ENCODE data around the gene ATP5F1B.

ATP5F1B gene

DNA sequence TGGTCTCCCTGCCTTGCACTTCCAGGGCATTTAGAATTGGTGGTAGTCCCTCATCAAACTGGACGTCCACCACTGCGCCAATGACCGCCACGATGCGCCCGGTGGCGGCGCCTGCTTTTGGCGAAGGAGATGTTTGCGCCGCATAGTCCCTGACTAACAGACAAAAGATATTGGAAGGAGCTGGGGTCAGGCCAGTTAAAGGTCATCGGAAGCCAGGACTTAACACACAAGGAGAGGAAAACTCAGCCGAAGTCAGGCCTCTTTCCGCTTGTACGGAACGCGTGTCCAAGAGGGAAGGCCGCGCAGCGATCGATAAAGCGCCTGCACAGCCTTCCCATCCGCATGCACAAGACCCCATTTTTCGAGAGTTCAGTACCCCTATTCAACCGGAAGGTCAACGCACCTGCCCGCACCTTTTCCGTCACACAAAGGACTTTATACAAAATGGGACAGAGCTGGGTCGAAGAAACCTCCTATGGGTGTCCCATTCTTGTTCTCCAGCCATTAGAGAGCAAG lies 525 bp downstream of the ATP5F1B start:
- no peak for DNase-seq

DNA sequence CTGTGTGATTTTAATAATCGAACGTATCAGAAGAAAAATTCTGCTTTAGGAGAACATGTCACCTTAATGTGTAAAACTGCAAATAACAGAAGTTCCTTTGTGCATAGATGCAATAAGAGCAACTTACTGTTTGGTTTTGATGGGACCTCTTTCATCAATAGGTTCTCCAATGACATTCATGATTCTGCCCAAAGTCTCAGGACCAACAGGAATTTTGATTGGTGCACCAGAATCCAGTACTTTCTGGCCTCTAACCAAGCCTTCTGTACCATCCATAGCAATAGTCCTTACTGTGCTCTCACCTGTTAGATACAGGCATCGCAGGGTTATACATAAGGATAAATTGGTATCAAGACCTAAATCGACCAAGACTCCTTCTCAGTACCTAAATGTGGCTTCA lies 1.1 kb downstream of the ATP5F1B start:
- DNase-seq = no peak

DNA sequence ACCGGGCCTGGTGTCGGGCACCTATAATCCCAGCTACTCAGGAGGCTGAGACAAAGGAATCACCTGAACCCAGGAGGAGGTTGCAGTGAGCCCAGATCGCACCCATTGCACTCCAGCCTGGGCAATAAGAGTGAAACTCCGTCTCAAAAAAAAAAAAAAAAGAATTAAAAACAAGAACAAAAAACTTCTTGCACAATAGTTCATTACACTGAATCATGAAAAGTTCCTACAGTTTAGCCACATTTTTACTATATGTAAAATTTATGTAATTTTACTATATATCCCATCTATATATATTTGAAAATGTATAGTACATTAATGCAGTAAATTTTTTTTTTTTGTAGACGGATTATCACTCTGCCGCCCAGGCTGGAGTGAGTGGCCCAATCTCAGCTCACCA lies 4.6 kb downstream of the ATP5F1B start:
- DNase-seq = no peak

DNA sequence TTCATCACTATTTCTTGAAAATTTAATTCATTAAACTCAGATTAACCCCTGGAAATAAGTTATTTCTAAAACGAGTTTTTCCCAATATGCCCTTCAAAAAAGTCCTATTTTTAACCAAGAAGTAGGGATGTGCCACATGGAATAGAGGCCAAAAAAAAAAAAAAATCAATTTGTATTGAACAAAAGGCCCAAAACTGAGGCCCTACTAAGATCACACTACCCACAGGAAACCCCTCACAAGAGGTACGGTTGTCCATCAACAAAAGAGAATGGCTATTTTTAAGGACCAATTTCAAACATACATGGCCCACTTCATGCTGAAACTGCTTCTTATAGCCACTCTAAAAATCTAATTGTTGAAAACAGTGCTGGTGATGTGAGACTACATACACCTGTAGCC lies 8.2 kb downstream of the ATP5F1B start:
- no peak for DNase-seq

DNA sequence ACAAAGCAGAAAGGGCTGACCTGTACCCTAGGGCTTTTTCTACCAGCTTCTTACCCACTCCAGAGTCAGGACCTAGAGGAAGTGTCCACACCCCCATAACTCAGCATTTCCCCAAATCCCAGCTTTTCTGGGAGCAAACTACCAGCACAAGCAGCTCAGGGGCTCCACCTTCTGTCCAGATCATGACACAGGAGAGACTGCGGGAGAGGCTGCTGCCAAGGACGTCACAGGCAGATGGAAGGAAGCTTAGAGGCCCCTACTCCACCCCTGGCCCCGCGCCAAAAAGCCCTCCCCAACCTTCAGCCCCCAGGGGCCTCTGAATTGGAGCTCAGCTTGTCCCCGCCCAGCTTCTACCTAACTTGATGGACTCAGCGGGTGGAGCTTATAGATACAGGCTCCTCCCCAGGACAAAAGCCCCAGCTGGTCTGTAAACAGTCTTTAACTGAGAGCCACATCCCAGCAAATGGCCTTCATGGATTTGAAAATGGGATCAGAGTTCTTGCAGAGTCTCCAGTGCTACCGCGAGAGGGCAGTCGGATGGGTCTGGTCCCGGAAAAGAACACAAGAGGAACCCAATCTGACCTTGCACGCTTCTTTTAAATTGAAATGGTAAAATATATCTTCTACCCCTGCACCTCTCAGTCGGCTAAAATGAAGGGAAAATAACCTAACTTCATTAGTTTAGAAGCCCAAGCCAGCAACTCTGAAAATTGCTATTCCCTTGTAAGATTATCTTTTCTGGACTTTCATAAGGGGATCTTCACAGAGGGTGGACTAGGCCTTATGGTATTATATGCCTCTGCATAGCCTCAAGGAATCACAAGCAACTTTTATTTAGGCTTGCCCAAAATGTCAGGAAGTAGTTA lies 8.9 kb downstream of the ATP5F1B start:
- DNase-seq = peak; percentile 99

DNA sequence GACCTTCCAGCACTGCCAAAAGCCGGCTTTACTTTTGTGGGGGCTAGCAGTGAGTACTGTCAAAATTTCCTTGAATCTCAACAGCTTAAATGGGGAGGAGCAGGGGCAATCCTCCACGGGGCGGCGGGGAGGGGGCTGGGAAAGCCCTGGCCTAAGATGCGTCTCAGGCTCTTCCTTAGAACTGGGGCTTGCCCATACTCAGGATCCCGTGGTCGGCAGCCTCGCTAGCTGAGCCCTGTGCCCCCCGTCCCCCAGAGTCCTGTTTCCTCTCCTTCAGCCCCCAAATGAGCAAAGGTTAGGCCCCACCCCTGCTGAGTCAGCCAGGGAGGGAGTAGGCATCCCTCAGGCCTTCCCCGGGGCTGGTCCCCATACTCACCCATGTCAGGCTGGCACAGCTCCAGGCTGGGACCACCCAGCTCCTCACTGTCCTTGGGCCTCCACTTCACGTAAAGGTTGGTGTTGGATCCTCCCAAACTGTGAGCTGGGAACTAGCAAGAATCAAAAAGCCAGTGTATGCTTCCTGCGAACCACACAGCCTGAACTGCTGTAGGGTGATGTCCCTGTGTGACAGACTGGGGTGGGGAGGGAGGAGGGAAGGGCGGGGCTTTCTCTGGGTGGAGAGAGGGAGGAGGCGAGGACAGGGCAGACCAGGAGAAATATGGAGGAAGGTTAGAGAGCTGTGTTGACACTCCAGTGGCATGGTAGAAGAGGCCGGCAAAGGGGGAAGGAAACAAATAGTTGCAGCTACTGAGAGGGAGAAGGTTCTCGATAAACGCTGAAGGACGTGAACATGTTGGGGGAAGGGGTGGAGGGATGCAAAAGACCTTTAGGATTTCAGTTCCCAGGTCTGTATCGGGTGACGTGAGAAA lies 9.7 kb downstream of the ATP5F1B start:
- DNase-seq = peak; percentile 54 to 61

DNA sequence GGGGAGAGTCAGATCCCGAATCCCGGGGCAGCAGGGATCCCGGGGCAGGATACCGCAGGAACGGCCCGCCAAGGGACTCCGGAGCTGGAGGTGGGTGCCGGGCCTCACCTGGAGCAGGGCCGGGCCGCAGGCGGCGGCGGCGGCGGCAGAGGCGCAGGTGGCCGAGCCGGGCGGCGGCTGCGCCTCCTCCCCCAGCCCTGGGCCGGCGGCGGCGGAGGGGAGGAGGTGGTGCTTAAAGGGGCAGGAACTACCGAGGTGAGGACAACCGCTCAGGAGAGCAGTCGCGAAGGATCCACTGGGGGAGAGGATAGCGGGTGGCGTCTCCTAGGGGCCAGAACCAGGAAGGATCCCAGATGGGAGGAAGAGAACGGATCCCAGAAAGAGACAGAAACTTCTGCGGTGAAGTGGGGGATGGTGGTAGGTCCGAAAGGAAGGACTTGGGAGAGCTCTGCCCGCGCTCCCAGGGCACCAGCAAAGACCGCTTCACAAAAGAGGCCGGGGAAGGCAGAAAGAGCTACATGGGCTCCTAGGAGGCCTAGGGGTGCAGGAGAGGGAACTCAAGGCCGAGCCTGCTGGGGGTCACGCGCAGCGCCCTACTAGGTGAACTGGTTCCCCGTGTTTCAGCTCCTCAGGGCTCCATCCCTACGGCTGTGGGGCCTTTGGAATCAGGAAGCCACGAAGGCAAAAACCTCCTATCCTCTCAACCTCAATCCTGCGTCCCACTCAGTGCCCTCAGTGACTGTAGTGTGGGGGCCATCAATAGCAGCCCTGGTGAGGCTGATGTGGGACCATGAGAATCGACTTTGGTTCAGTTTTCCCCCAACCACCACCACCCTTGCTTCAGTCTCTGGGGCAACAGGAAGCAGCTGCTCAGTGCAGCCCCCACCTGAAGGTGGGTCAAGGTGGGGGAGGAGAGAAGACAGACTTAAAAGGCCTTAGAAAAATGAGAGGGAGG lies 10.7 kb downstream of the ATP5F1B start:
- peak; percentile 77 to 82 for DNase-seq

DNA sequence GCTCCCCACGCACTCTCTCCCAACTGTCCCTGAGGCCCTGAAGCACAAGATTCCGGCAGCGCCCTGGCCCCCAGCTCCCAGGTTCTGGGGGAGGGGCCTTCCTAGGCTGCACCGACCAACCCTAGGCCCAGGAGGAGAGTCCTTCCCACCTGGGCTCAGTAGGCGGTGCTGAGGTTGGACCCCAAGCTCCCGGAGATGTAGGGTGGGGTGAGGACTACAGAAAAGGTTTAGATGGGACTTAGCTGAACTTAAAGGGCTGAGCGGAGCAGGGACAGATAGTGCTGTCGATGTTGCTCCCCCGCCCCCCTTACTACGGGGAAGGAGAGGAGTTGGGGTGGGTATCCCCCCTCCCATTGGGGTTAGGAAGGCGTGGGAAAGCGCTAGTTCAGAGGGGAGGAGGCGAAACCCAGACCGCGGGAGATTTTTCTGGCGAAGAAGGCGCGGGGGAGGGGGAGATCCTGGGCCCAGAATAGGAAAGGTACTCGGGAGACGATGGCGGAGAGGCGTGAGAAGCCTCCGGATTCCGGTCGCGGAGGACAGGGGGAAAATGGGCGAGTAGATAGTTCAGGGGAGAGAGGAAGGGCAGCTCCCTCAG lies 11.4 kb downstream of the ATP5F1B start:
- DNase-seq = peak in 1 of 2 experiments; percentile 16

DNA sequence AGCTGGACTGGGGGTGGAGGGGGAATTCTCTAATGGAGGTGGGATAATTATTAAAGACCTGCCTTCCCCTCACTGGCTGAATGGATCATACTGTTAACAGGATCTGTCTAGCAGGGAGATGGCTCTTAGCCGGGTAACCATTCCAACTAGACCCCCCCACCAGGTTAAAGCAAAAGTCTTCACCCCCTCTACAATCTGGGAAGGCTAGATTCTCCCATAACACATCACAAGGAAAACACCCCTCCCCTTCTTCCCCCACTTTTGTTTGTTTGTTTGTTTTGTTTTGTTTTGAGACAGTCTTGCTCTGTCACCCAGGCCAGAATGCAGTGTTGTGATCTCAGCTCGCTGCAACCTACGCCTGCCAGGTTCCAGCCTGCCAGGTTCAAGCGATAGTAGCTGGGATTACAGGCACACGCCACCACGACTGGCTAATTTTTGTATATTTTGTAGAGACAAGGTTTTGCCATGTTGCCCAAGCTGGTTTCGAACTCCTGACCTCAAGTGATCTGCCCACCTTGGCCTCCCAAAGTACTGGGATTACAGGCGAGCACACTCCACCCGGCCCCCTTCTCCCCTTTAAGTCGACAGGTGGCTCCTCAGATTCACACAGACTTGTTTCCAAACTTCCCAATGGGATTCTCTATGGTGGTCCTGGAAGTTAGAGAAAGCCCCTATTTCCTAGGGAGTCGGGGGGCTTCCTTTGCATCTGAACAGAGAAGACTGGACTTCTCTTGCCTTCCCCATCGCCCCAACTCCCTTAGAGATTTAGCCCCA lies 12.1 kb downstream of the ATP5F1B start:
- DNase-seq = no peak

DNA sequence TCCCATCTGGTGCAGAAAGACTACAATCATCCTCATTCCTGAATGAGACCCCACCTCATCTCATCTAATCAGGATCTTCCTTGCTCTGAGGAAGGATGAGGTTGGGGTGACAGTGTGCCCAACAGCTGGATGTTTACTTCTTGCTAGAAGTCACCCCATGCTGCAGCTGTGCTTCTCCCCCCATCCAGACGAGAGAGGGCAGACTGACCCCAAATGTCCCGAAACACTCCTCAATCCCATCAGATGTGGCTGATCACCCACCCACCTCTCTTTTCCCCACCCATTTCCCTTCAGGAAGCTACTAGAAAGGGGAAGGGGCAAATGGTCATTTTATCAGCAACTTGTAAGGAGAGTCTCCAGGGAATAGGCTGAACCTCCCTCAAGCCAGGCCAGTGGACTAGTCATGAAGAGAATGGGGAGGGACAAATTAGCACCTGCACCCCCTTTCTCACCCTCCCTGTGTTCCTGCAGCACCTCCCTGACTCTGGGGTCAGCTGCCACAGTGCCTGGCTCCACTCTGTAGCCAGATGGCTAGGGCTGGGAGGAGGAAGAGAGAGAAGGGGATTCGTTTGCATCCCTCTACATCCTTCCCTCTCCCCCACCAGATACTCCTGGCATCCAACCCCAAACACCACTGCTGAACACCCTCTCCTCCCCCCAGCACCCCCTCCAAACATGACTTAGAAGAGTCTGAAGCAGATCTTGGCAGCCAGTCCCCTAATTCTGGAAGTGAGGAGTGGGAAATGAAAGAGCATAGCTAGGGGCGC lies 12.9 kb downstream of the ATP5F1B start:
- DNase-seq = no peak

DNA sequence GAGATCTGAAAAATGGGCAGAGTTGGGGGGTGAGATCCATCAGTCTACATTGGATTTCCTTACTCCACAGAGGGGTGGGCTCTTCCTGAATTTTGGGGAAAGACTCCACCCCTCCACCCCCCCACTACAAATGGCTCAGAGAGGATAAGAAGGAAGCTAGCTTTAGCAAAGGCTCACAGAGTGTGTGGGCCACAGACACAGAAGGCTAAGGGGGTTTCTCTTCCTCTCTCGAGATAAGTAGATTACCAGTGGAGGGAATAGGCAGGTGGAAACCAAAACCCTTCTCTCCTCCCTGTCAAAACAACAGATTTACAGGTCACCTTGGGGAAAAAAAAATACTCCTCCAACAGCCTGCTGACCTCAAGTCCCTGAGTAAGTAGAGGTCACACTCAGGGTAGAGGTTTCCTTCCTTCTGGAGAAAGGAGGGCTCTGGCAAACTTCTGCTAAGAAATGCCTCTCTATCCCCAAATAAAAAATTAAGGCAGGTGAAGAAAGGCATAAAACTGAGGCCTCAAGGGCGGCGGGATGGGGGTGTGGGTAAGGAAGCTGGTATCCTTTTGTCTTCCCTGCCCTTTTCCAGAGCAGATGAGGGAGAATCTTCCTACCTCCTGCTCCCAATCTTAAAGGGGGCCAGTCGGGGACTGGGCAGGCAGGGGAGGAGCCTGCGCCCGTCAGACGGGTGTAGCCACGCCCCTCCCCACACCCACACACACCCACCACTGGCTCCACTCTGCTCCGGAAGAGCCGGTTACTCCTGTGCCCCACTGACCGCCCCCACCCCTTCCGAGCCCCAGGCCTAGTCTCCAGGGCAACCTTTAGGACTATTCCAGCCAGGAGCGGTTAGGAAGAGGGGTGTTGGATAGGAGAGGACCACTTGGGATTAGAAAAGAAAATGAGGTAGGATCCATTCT lies 13.7 kb downstream of the ATP5F1B start:
- DNase-seq = no peak

DNA sequence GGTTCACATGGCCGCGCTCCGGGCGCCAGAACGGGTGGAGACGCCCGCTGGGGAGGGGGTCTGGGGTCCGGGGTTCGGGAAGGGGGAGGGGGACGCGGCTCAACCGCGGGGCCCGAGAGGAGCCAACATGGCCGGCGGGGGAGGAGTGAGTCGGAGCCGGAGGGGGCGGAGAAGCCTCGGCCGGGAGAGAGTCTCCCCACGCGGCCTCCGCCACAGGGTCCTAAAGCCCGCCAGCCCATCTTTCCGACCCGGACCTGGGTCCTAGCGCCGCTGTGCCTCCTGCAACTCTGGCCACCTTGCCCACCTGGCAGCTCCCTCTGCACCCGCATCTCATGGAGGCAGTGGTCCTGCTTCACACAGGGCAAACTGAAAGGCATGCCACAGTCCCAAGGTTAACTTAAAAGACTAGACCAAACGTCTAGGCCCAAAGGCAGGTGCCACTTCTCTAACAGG lies 15.6 kb downstream of the ATP5F1B start, which contains the start of gene BAZ2A:
TSS of gene BAZ2A (minus strand) at position 147 of the 453 bp plus-strand sequence. CDS start 12,796 bp downstream, outside the sequence.
- peak; percentile 69 to 79 for DNase-seq

DNA sequence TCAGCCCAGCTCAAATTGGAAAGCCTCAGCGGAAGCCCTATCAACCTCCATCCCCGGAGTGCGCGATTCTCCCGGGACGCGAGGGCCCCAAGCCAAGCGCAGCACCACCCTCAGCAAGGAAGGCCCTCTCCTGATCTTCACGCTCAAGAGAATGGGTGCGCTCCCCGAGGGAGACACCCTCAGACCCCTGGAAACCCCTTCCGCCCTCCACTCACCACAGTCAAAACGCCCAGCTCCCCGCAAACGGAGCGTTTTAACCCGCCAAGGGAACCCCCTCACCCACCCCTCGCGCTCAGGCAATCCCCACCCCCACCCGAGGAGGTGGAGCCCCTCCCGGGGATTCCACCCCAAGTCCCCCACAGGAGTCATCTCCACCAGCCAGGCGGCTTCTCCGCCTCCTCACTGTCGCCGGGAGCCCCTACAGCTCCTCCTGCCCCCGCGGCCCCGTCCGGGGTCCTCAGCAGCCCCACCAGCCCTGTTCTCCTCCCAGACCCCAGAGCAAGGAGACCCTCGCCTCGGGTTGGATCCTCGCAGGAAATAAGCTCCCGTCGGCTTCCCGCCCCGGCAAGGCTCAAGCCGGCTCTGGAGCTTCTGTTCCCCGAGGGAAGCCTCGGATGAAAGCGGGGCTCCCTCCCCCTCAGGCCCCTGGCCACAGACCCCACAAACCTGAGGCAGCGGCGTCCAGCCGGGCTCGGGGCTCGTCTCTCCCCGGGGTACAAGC lies 16.2 kb downstream of the ATP5F1B start:
- no peak for DNase-seq

DNA sequence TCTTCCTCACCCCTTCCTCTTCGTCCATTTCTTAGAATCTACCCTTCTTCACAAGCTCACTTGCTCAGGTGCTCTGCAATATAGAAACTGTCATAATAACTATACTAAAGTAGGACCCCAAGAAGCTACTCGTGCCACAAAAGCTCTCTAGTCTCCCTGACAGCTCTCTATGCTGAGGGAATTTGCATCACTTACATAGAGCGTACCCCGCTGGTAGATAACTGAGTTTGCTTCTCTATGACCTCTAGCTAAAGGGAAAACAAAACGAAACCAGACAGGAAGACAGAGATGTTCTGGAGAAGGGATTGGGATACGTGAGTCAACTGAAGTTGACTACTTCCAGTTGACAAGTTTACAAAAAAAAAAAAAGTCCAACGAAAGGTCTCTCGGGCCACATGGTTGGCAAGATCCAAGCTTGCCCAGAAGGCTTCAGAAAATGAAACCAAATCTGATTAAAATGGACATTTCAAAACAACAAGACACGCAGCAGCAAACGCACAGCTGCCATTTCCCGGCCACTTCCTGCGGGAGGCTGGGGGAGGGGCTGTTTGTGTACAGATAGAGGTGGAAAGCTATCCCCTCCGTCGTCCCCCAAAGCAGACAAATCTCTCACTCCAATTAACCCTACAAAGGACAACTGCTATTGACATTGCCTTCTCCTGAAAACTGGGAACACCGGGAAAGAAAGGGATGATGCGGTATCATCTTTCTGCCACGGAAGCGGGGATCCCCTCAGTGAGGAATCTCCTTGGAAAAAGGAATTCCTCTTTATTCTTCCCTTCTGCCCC lies 16.9 kb downstream of the ATP5F1B start:
- DNase-seq = no peak

DNA sequence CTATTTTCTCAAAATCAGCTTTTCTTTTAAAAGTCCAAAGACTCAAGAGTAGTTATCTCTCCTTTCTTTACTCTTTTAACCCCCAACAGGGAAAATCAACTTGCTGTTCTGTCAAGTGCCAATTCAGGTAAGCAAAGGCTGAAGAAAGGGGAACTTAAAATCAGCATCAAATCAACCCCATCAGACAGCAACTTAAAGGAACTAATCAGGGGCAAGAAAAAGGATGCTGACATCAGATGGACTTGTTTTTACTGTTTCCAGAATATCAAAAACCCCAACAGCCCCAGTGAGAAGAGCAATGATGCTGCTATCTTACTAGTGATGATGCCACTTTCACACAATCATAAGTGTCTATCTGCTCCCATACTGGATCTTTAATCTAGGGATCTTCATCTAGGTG lies 19.1 kb downstream of the ATP5F1B start:
- no peak for DNase-seq

DNA sequence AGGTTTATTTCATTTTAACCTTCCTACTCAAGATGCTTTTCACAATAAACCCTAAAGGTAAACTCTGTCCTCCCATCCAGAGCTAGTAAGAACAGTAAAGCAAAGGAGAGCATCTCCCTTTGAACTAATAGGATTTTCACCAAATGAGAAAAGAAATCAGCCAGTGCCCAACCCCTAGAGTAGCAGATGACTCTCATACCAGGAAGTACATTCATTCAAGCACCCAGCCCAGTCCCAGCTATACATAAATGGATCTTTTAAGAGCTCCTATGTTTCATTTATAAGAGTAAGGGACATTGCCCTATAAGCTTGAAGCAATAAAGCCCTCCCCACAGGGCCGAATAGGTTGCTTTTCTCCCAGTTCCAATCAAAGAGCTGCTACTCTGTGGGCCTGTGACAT lies 23.2 kb downstream of the ATP5F1B start:
- no peak for DNase-seq

DNA sequence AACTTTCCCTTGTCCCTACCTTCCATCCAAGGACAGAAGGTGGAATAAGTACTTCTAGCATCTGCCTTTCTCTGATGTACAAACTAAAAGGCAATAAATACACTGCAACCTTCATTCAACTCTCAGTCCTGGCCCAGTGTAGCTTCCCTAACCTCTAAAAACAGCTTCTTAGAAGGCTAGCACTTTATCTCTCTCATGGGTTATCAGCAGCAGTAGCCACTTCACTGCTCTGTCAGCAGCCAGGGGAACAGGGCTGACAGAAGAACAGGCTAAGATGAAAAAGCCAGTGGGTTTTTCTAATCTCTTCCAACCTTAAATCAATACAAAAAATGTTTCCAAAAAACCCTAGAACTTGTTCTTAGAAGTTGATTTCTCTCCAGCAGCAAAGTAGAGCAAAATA lies 28.9 kb downstream of the ATP5F1B start:
- DNase-seq = no peak

DNA sequence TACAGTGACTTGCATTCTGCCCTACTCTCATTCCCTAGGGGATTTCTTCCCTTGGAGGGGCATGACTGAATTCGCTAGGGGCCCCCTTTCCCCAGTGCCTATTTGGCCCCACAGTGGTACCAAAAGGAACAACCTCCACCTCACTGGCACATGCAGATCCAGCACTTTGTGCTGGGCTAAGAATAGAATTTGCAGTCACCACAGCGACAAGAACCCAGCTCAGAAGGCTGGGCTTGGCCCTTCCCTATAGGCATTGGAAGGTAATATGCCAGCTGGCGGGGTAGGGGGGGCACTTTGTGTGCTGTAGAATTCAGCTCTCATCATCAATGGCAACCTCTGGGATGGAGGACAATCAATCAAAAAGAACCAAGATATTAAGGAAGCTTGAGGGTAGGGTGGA lies 29.5 kb downstream of the ATP5F1B start:
- no peak for DNase-seq
